T-helper 1 cell (primary cell): ENCODE results near the gene FOXL2.
"Not testable (repeated sequence)": the region's sequence is repeated elsewhere in the genome, so short reads cannot be mapped to it uniquely, and the experiment has no call there.

Experiments used
- DNase-seq, 5 donors: peaks; one replicate each; pipeline ENCODE4 v3.0.0-alpha.2; 2012 to 2020

The FOXL2 gene

GRCh38 chr3:138933068-138933668 is 13.8 kb downstream of the FOXL2 start:
- no peak for DNase-seq

- no peak for DNase-seq
These were observed 18.1 kb downstream of the FOXL2 start for GRCh38 chr3:138928727-138929372.

- peak; percentile 59 to 82 (median 74) for DNase-seq
These were observed 23.4 kb downstream of the FOXL2 start for GRCh38 chr3:138923531-138923994.

- not testable (repeated sequence) for DNase-seq
These were observed 24.5 kb downstream of the FOXL2 start for GRCh38 chr3:138922400-138922799.

- no peak for DNase-seq
These were observed 25.3 kb downstream of the FOXL2 start for GRCh38 chr3:138921316-138922292.

- DNase-seq: no peak
These were observed 27.6 kb downstream of the FOXL2 start for GRCh38 chr3:138919325-138919724.

- DNase-seq: no peak
These were observed 30.1 kb downstream of the FOXL2 start for GRCh38 chr3:138916824-138917223.

- peak; percentile 55 to 79 (median 69) for DNase-seq
These were observed 31.1 kb downstream of the FOXL2 start for GRCh38 chr3:138915503-138916498.

- no peak for DNase-seq
These were observed 32.0 kb downstream of the FOXL2 start for GRCh38 chr3:138914870-138915502.

- DNase-seq: no peak
These were observed 33.2 kb downstream of the FOXL2 start for GRCh38 chr3:138913766-138914165.

- no peak for DNase-seq
These were observed 34.7 kb downstream of the FOXL2 start for GRCh38 chr3:138912237-138912636.

GRCh38 chr3:138911621-138912020 is 35.3 kb downstream of the FOXL2 start:
- no peak for DNase-seq

GRCh38 chr3:138909904-138910303 is 37.0 kb downstream of the FOXL2 start:
- no peak for DNase-seq

- no peak for DNase-seq
These were observed 38.1 kb downstream of the FOXL2 start for GRCh38 chr3:138908846-138909245.

- DNase-seq: no peak
These were observed 39.4 kb downstream of the FOXL2 start for GRCh38 chr3:138907539-138907938.

- no peak for DNase-seq
These were observed 44.8 kb downstream of the FOXL2 start for GRCh38 chr3:138902171-138902570.

- DNase-seq: no peak
These were observed 45.4 kb downstream of the FOXL2 start for GRCh38 chr3:138901567-138901966.

- DNase-seq: no peak
These were observed 47.5 kb downstream of the FOXL2 start for GRCh38 chr3:138899351-138899991.

GRCh38 chr3:138898708-138899107 is 48.2 kb downstream of the FOXL2 start:
- DNase-seq: no peak

- no peak for DNase-seq
These were observed 48.6 kb downstream of the FOXL2 start for GRCh38 chr3:138898301-138898700.
